ENCODE measurements around the gene ESR1. TPM values are rescaled to one million over a fixed set of nuclear protein-coding genes. Genes with fewer than 3 reads are reported as not detected.
"Not testable (repeated sequence)": the region's sequence is repeated elsewhere in the genome, so short reads cannot be mapped to it uniquely, and the experiment has no call there.

Gene ESR1
- total RNA-seq, 2 experiments from 2014 or later, result 0.94 to 1.7 TPM

DNA sequence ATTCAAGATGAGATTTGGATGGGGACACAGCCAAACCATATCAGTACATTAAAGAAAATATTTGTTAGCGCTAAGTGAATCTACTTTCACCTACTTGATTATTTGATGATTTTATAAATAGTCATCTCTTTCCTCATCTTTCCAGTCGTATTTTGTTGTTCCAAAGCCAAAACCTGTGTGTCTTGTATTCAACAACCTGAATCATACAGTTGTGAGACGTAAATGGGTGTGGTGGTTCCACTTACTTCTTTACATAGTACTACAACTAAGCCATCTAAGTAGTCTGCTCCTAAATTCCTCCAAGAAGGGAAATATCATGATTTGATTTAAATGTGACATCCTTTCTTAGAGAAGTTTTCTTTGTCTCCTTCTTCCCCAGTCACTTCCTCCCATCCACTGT lies 132.8 kb downstream of the ESR1 start:
- H3K4me1 Mint-ChIP-seq, result no peaks in the 10 kb centered on the region
- no peak for ATAC-seq (ENCODE audit: low read depth)
- H3K27me3 Mint-ChIP-seq, result peaks cover 15% of the 10 kb centered on the region
- no peak for DNase-seq
- no peaks in the 10 kb centered on the region for H3K9me3 Mint-ChIP-seq
- no peak overlapping the region for H3K4me3 Mint-ChIP-seq
- H3K36me3 Mint-ChIP-seq, result no peaks in the 10 kb centered on the region
- no peak overlapping the region for H3K27ac Mint-ChIP-seq
- POLR2A ChIA-PET, result no interaction called here

DNA sequence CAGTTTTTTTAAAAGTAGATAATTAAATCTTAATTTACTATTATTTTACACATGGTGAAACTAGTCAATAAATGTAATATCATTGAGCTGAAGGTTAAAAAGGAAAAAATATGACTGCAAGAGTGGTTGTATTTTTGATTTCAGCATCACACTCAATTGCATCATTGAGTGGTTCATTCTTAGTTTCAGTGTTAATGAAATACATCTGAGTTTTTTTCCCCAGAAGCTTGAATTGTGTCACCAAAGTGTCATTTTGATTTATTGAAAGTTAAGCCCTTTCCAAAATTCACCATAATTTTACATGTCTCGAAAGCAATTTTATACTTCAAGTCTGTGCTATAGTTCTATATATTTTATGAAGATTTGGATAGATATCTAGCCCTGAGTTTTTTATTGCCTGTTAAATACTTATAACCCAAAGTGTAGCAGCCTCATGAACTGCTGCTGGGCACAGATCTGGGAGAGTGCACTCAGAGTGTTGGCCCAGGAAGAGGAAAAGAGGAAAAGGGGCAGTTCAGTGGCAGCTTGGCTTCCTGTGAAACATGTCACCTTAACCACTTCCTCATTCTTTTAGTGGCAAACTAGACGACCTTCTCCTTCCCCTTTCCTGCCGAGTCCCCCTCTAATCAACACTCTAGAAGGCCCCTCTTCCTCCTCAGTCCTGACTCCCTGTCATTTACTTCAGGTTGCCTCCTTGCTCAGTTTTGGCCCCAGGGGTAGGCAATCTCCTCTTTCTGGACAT lies 140.7 kb downstream of the ESR1 start:
- Mint-ChIP-seq H3K36me3 (peaks cover 6% of the 10 kb centered on the region), H3K27me3 (peaks cover 22% of the 10 kb centered on the region), H3K4me3 (peak overlapping the region; percentile 30), H3K9me3 (peaks cover 13% of the 10 kb centered on the region), H3K27ac (no peak overlapping the region), H3K4me1 (peaks cover 7% of the 10 kb centered on the region)
- peak; percentile 39 for ATAC-seq (ENCODE audit: low read depth)
- no peak for DNase-seq
- POLR2A ChIA-PET, result no interaction called here

DNA sequence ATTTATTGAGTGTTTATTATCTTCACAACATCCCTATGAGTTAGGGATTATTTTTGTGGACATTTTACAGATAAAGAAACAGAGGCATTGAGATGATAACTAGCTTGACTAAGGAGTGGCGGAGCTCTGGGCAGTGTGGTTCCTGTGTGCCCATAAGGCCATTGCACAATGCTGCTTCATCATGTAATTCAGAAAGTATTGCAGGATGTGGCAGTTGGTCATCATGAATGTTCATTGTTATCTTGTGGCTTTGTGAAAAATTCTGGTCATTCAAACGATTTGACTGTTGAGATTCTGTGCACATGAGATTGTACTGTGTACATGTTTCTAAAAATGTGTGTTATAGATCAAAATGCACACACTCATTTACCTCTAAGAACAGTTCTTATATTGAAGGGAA lies 150.8 kb downstream of the ESR1 start:
- POLR2A ChIA-PET, result no interaction called here
- Mint-ChIP-seq H3K36me3 (no peaks in the 10 kb centered on the region), H3K4me3 (no peak overlapping the region), H3K4me1 (peaks cover 10% of the 10 kb centered on the region), H3K27me3 (peaks cover 60% of the 10 kb centered on the region), H3K27ac (no peak overlapping the region), H3K9me3 (peaks cover 10% of the 10 kb centered on the region)
- DNase-seq (no peak), ATAC-seq (ENCODE audit: low read depth) (no peak)

DNA sequence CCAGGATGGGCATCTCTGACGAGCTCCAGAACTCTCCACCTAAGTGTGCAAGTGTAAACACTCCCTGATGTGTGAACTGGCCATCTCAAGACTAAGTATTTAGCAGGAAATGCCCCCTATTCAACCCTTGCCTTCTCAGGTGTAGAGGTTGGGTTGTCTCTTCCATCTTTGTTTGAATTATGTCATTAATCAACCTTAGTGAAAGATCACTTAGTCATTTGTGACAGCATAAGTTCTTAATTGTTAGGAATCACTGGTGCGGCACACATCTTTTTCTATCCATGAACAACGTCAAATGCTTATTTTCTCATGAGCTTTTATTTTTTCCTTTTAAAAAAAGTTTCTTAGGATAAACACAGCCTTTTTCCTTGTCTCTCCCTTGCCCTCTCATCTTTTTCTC lies 151.6 kb downstream of the ESR1 start:
- H3K4me3 Mint-ChIP-seq, result no peak overlapping the region
- POLR2A ChIA-PET, result no interaction called here
- peaks cover 10% of the 10 kb centered on the region for H3K9me3 Mint-ChIP-seq
- H3K27me3 Mint-ChIP-seq, result peaks cover 66% of the 10 kb centered on the region
- no peak for ATAC-seq (ENCODE audit: low read depth)
- no peaks in the 10 kb centered on the region for H3K36me3 Mint-ChIP-seq
- no peak overlapping the region for H3K27ac Mint-ChIP-seq
- DNase-seq, result no peak
- peaks cover 10% of the 10 kb centered on the region for H3K4me1 Mint-ChIP-seq

DNA sequence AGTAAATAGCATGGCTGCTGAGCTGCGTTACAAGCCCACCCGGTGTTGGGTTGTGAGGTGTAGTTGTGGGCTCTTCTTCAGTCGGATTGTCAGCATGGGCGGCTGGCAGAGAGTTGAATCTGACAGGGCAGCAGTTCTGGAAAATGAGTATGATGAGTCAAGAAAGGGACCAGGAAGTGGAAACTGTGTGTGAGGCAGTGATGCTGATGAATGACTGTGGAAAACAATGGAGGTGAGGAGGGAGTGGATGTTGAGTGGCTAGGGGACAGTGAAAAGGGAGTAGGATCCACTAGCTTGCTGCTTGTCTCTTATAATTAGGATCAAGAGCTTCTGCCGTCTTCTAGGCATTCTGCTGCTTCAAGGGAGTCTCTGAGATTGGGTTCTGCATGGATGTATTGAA lies 154.3 kb downstream of the ESR1 start:
- Mint-ChIP-seq H3K36me3 (no peaks in the 10 kb centered on the region), H3K27me3 (peaks cover 65% of the 10 kb centered on the region), H3K4me3 (no peak overlapping the region), H3K4me1 (peaks cover 10% of the 10 kb centered on the region), H3K27ac (no peak overlapping the region), H3K9me3 (peaks cover 11% of the 10 kb centered on the region)
- DNase-seq, result no peak
- POLR2A ChIA-PET, result no interaction called here
- no peak for ATAC-seq (ENCODE audit: low read depth)

DNA sequence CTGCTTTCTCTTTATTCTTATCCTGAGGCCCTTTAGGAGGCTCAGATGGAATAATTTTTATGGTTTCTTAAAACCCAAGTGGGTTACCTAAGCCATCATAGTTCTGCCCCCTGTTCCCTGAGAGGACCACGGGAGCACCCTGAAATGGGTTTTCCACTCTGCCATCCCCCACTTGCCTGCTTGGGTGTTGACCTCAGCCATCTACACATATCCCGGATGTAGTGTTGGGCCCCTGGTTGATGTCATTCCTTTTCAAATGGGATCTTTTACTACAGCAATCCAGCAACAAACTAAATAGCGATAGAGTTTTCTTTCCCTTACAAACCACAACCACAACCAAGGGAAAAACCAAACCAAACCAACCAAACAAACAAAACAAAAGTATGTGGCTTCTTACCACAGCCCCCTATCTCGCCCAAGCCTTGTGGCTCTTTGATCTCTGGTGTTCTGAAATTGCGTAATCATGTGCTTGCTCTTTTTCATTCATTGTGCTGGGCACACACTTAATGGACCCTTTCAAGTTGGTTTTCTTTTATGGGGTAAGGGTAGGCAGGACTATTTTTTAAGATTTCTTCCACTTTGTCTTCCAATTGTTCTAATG lies 154.9 kb downstream of the ESR1 start:
- H3K9me3 Mint-ChIP-seq, result peaks cover 11% of the 10 kb centered on the region
- ATAC-seq (ENCODE audit: low read depth) (peak; percentile 45), DNase-seq (no peak)
- H3K27ac Mint-ChIP-seq, result no peak overlapping the region
- H3K4me3 Mint-ChIP-seq, result no peak overlapping the region
- peaks cover 10% of the 10 kb centered on the region for H3K4me1 Mint-ChIP-seq
- POLR2A ChIA-PET, result no interaction called here
- H3K36me3 Mint-ChIP-seq, result no peaks in the 10 kb centered on the region
- peaks cover 70% of the 10 kb centered on the region for H3K27me3 Mint-ChIP-seq

DNA sequence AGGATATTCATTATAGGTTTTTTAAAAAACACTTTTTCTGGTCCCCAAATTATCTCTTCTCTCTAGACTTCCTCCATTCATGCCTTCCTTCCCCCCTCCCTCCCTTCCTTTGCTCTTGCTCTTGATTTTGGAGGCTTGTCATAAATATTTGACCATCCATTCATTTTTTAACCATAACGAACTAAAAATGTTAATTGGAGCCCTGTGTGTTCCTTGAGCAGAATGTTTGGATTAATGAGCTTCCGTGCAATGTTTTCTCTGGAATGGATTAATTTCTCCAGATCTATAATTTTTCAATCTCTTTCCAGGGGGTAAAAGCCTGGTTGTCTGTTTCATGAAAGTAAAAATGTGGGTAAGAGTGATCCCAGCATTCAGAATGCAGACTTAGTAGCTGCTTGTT lies 155.5 kb downstream of the ESR1 start:
- Mint-ChIP-seq H3K36me3 (no peaks in the 10 kb centered on the region), H3K27ac (no peak overlapping the region), H3K4me1 (peaks cover 10% of the 10 kb centered on the region), H3K9me3 (peaks cover 11% of the 10 kb centered on the region), H3K4me3 (no peak overlapping the region), H3K27me3 (peaks cover 70% of the 10 kb centered on the region)
- POLR2A ChIA-PET, result no interaction called here
- ATAC-seq (ENCODE audit: low read depth), result no peak
- no peak for DNase-seq

DNA sequence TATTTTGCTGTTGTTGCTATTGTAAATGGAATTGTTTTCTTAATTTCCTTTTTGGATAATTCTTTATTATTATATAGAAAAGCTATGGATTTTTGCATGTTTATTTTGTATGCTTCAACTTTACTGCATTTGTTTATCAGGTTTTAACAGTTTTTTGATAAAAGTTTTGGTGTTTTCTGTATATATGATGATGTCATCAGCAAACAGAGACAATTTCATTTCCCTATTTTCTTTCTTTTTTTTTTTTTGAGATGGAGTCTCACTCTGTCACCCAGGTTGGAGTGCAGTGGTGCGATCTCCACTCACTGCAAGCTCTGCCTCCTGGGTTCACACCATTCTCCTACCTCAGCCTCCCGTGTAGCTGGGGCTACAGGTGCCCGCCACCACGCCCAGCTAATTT lies 156.9 kb downstream of the ESR1 start:
- DNase-seq; H3K4me1 Mint-ChIP-seq; ATAC-seq (ENCODE audit: low read depth); H3K27ac Mint-ChIP-seq; H3K36me3 Mint-ChIP-seq; POLR2A ChIA-PET; H3K4me3 Mint-ChIP-seq: not testable (repeated sequence)
- Mint-ChIP-seq H3K9me3 (peaks cover 11% of the 10 kb centered on the region), H3K27me3 (peaks cover 66% of the 10 kb centered on the region)

DNA sequence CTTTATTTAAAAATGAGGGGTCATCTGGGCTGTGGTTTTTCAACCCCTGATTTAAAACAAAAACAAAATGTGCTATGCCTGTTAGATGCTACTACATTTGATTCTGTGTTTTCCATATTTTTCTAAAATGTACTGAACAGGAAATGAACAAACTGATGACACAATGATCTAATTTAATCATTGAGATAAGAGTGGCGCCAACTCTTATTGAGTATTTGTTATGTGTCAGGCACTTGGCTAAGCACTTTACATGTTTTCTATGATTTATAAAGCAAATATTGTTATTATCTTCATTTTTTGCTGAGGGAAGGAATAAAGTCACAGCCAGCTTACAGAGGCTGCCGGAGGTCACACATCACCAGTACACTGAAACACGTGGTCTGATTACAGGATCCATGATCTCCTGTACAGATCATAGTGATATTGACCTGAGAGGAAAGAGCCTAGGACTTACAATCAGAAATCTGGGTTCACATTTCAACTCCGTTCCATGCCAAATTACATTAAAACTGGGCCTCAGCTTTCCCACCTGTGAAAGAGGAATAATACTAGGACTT lies 166.7 kb downstream of the ESR1 start:
- H3K4me3 Mint-ChIP-seq, result no peak overlapping the region
- POLR2A ChIA-PET, result no interaction called here
- no peak overlapping the region for H3K27ac Mint-ChIP-seq
- peaks cover 10% of the 10 kb centered on the region for H3K27me3 Mint-ChIP-seq
- H3K4me1 Mint-ChIP-seq, result no peaks in the 10 kb centered on the region
- no peaks in the 10 kb centered on the region for H3K36me3 Mint-ChIP-seq
- DNase-seq (no peak), ATAC-seq (ENCODE audit: low read depth) (no peak)
- no peaks in the 10 kb centered on the region for H3K9me3 Mint-ChIP-seq

DNA sequence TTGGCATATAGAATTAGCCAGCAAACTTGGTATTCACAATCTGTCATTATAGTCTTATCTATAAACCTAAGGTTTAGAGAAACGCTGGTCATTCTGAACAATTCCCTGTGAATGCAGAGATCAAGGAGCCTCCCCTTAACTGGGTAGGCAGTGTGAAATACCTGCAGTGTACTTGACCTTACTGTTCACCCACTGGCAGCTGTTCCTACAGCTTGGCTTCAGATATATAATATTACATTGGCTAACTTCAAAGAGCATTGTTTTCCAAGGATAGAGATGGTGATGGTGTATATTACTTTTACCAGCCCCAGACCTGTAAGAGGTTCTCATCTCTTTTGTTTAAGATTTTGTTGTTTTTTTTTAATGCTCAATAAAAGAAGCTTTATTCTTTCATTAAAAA lies 168.3 kb downstream of the ESR1 start:
- Mint-ChIP-seq H3K27ac (no peak overlapping the region), H3K27me3 (peaks cover 12% of the 10 kb centered on the region), H3K36me3 (no peaks in the 10 kb centered on the region), H3K4me1 (no peaks in the 10 kb centered on the region), H3K9me3 (no peaks in the 10 kb centered on the region), H3K4me3 (no peak overlapping the region)
- DNase-seq, result no peak
- POLR2A ChIA-PET, result no interaction called here
- ATAC-seq (ENCODE audit: low read depth), result no peak

DNA sequence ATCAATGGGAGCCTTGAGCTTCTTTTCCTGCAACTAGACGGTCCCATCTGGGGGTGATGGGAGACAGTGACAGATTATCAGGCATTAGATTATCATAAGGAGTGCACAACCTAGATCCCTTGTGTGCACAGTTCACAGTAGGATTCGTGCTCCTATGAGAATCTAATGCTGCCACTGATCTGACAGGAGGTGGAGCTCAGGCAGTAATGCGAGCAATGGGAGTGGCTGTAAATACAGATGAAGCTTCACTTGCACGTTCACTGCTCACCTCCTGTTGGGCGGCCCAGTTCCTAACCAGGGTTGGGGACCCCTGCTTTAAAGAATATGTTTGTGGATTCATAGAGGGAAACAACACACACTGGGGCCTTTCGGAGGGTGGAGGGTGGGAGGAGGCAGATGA lies 180.7 kb downstream of the ESR1 start:
- H3K27ac Mint-ChIP-seq; H3K4me1 Mint-ChIP-seq; H3K4me3 Mint-ChIP-seq; DNase-seq; H3K27me3 Mint-ChIP-seq; POLR2A ChIA-PET; H3K36me3 Mint-ChIP-seq; ATAC-seq (ENCODE audit: low read depth); H3K9me3 Mint-ChIP-seq: not testable (repeated sequence)

DNA sequence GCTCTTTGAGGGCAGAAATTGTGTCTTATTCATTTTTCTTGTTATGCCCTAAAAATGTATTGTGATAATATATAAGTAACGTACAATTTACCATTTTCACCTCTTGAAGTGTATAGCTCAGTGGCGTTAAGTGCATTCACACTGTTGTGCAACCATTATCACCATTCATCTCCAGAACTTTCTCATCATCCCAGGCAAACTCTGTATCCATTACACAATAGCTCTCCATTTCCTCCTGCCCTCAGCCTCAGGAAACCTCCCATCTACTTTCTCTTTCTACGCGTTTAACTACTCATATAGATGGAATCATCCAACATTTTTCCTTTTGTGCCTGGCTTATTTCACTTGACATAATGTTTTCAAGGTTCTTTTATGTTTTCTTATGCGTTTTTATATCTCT lies 184.6 kb downstream of the ESR1 start:
- DNase-seq (no peak), ATAC-seq (ENCODE audit: low read depth) (no peak)
- Mint-ChIP-seq H3K9me3 (peaks cover 2% of the 10 kb centered on the region), H3K4me1 (no peaks in the 10 kb centered on the region), H3K27ac (no peak overlapping the region), H3K4me3 (no peak overlapping the region), H3K27me3 (peaks cover 9% of the 10 kb centered on the region), H3K36me3 (no peaks in the 10 kb centered on the region)
- POLR2A ChIA-PET, result no interaction called here

DNA sequence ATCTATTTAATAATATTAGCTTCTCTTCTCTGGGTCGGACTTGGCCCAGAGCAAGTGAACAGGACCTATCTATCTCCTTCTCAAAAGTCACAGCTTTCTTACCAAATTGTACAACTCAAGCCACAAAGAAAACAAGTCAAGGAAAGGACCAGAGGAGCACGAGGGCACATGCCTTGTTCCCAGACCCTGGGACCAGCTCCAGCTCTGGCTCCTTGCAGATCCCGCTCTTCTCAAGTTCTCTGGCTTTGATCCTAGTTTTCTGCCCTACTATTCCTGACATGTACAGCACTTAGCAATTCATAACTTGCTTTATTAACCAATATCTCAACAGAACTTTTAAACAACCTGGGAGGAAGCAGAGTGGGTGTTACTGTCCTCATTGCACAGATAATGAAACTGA lies 185.9 kb downstream of the ESR1 start:
- Mint-ChIP-seq H3K27ac (no peak overlapping the region), H3K27me3 (peaks cover 9% of the 10 kb centered on the region), H3K36me3 (no peaks in the 10 kb centered on the region), H3K9me3 (peaks cover 2% of the 10 kb centered on the region), H3K4me1 (no peaks in the 10 kb centered on the region), H3K4me3 (no peak overlapping the region)
- DNase-seq (no peak), ATAC-seq (ENCODE audit: low read depth) (no peak)
- POLR2A ChIA-PET, result no interaction called here

DNA sequence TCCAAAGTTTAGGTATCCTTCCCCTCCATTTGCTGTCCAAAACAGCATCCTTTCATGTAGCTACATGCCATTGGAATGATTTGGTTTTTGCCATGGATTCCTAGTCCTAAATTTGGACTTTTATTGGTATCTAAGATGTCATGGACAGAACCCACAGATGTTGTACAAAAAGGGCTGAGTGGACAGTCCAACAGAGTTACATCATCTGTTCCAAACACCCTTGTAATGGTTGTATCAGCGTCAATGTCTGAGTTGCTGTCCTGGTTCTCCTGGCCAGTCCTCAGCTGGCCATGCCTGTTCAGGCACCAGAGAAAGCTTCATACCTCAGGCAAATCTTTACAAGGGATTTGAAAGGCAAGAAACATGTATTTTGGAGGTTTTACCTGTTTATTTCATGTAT lies 191.3 kb downstream of the ESR1 start:
- peaks cover 12% of the 10 kb centered on the region for H3K27me3 Mint-ChIP-seq
- no peaks in the 10 kb centered on the region for H3K4me1 Mint-ChIP-seq
- no peak overlapping the region for H3K4me3 Mint-ChIP-seq
- DNase-seq, result no peak
- H3K27ac Mint-ChIP-seq, result no peak overlapping the region
- no peaks in the 10 kb centered on the region for H3K9me3 Mint-ChIP-seq
- ATAC-seq (ENCODE audit: low read depth), result no peak
- POLR2A ChIA-PET, result no interaction called here
- no peaks in the 10 kb centered on the region for H3K36me3 Mint-ChIP-seq
